ENCODE results near the gene IGF2.

The IGF2 gene

DNA sequence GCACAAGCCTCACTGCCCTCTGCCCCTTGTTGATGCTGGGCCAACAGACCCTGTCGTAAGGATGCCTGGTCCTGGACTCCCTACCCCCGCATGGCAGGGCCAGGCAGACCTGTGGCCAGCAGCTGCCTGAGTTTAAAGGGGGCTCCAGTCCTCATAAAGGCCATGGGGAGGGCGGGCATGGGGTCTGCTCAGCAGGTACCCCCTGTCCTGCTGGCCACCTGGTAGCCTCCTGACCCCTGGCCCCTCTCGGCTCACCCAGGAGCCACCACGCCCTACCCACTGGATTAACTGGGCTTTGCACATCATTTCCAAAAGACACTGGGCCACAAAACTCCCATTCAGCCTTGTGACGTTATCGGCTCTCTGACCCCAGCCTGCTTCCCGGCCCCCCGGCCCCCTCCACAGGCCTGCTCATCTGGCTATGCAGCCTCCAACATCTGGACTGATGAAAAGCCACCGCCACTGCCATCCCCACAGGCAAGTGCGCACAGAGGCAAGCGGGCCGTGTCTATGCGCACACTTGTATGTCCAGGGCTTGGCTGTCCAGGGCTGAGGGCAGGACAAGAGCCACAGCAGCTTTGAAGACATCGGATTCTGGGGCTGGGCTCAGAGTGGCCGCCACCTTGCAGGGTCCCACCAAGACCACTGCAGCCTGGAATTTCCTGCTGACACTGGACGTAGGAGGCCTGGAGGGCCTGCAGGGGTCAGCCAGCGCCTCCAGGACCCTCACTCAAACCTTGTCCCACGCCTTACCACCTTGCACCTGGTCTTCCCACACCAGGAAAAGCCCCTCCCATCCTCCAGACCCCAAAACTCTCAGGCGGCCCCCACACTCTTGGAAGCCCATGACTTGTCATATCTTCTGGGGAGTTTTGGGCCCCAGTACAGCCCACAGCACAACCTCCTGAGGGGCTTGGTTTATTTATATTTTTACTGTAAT lies 48.7 kb downstream of the IGF2 start:
- DNase-seq: no peak

DNA sequence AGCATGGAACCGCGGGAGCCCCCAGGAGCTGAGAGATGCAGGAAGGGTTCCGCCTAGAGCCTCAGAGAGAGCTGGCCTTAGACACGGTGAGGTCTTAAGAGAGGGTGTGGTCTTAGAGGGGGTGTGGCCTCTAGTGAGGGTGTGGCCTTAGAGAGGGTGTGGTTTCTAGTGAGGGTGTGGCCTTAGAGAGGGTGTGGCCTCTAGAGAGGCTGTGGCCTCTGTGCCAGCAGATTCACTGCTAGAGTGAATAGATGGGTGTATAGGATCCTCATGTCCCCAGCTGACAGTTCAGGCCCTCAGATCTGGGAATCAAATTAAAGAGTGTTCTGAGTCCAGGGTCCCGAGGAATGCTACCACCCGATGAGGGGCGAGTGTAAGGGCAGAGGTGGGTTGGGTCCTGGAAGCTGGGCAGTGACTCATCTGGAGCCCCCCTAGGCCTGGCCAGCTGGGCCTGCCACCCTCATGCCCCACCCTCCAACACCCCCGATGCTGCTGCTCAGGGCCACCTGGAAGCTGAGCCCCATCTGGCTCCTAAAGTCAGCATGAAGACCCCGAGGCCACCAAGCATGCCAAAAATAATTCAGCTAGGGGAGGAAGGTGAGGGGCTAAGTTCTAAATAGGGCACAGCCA lies 49.5 kb downstream of the IGF2 start:
- peak; percentile 0 for DNase-seq

DNA sequence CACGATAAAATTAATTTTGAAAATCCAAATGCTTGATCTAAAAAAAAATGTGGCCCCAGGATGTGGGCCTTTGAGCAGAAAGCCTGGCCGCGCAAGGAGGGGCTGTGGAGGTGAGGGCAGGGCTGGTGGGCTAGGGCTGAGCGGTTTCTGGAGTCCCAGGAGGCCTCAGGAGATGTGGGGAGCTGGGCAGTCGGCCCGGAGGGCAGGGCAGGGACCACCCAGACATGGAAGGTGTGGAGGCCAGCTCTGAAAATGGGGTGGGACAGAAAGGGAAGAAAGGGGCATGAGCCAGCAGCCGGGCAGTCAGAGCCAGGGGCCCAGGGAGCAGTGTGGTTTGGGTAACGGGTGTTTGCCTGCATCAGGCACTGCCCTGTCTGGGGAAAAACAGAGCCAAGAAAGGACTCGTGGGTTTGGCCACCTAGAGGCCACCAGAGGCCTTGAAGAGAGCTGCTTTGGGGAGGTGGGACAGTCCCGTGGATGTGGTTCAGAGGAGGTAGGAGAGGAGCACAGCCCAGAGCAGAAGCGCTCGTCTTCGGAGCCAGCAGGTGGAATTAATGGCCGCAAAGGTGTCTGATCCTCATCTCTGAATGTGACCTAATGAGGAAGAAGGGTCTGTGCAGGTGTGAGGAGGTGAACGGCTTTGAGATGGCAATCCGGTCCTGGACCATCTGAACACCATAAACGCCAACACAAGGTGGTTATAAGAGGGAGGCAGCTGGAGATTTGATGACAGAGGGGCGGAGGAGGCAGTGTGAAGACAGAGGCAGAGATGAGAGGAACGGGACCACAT lies 50.2 kb downstream of the IGF2 start:
- no peak for DNase-seq

DNA sequence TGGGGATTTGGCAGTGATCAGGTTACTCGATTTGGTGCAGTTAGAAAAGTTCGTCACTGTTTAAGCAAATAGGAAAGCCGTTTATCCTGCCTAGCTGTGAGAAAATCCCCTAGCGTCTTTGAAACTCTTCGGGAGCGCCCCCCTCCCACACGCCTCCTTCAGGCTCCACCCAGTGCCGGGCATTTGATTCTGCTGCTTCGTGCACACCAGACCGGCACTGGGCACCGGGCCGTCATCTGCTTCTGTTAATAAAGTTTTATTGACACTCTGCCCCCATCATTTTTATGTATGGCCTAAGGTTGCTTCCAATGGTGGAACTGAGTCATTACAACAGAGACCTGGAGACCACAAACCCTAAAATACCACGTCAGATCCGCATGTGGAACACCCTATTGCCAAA lies 50.9 kb downstream of the IGF2 start:
- no peak for DNase-seq

DNA sequence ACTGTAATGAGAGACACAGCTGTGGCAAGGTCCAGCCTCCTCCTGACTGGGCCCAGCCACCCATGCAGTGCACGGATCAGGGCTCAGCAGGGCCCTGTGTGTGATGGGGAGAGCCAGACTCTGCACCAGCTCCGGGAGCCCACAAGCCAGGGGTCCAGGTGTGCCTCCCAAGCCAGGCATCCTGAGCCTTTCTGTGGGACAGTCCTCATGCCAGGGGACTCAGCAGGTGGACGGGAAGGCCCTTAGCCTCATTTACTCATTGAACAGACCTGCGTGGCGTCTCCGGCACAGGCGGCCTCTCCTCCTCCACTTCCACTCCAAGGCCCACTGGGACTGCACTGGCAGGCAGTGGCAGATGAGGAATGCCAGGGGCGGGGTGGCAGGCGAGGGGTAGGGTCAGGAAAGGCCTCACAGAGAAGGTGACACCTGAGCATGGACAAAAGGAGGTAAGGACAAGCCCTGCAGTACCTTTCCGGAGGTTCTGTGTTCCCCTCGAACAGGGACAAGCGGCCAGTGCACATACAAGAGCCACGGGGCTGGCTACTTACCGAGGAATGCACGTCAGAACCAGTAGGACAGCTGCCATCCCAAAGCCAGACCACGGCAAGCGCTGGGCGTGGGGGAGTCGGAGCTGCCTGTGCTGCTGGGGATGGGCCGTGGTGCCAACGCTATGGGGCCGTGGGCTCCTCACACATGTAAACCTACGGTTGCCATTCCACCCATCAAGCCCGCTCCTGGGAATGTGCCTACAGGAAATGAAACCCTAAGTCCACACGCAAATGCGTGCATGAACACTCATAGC lies 52.7 kb downstream of the IGF2 start:
- no peak for DNase-seq

DNA sequence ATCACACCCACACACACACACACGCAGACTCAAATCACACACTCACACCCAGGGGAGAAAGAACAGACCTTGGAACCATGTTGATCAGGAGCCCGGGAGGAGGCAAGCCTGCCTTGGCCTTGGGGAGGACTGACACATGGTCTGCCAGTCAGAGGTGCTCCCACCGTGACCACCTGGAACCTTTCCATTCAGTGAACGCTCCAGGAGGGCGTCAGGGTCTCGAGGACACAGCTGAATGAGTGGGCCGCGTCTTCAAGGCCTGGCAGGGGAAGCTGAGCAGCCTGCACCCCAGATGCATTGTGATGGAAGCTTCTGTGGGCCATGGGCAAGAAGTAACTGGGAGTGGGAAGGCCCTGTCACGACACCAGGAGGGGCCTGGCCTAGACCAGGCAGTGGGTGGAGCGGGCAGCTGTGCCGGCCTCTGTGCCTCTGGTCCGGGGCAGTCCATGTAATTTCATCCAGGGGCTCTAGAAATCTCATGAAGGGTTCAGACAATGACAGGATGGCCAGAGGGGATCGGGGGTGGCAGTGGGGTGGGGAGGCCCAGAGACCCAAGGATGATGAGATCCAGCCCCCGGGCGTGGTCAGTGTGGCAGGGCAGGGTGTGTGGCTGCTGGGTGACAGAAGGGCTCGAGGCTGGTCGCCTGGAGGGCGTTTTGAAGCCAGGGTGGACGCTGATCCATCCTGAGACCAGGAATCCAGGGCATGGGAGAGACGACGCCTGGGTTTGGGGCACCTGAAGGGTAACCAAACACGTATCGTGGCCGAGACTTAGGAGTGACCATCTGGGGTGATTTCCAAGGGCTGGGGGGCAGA lies 53.7 kb downstream of the IGF2 start:
- no peak for DNase-seq

DNA sequence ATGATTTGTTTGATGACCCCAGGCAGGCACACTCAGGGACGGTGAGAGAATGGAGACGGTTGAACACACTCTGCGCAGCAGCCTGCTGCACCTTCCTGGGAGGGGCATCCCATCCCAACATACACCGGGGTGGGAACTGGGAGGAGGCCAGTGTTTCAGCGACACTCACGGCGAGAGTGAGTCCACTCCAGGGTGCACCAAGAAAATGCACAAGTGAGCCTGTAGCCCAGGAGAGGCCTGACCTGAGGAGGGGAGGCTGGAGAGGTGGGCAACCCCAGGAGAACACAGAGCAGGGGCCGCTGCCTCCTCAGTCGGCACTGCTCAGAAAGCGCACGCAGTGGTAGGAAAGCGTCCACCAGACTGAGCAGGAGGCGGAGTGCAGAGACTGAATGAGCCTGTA lies 54.5 kb downstream of the IGF2 start:
- no peak for DNase-seq

Measured in DMS 273 treated with DMSO at 0.1 percent for 48 hours (cell line).